Measurements from ENCODE around the gene PLEKHF1.
"Not testable (repeated sequence)": the region's sequence is repeated elsewhere in the genome, so short reads cannot be mapped to it uniquely, and the experiment has no call there.

The PLEKHF1 gene

DNA sequence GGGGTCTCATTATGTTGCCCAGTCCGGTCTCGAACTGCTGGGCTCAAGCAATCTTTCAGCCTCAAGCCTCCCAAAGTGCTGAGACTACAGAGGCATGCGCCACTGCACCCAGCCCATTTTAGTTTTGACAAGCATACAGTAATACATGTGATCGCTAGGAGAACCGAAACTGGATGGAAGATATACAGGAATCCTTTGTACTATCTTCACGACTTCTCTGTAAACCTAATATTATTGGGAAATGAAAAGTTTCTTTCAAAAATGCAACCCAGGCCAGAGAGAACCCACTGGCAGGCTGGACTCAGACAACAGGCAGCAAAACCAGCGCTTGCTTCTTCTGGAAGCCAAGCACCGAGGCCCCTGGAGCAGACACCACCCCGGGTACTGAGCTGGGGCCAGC lies 40.4 kb downstream of the PLEKHF1 start:
- no peak for DNase-seq

GRCh38 chr19:29706635-29707034 lies 41.4 kb downstream of the PLEKHF1 start:
- no peak for DNase-seq

DNA sequence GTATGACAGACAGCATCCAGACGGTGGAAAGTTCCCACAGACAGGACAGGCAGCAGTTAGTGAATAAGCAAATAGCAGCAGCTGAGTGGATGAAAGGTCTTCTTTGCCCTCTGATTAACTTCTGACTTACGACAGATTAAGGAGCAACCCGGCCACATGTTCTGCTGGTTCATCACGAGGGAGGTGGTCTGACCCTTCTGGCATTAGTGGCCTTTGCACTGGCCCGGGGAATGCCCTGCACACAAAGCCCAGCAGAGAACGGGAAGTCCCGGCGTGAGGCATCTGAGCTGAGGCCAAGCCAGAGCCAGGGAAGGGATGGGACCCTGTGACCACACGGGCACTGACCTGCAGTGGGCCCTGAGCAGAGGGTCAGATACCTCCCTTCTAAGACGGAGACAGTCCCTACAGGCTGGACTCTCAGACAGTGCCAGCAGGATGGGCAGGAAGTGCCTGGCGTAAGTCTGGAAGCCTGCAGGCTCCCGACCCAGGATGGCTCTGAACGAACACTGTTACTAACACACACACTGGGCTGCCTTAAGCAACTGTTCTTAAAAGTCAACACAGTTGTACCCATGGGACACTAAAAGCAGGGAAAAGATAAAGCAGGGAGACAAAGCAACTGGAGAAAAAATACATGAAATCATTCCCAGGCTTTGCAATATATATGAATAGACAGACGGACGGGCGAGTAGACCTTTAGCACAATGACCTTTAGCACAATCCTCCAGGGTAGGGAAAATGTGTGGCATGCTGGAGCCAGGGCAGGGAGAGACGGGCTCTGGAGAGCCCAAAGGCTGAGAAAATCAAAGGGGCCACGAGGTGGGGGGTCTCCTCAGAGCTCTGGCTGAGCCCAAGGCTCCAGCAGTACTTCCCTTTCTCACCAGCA lies 43.5 kb downstream of the PLEKHF1 start:
- DNase-seq, result no peak

GRCh38 chr19:29709440-29709798 lies 44.2 kb downstream of the PLEKHF1 start:
- DNase-seq, result not testable (repeated sequence)

DNA sequence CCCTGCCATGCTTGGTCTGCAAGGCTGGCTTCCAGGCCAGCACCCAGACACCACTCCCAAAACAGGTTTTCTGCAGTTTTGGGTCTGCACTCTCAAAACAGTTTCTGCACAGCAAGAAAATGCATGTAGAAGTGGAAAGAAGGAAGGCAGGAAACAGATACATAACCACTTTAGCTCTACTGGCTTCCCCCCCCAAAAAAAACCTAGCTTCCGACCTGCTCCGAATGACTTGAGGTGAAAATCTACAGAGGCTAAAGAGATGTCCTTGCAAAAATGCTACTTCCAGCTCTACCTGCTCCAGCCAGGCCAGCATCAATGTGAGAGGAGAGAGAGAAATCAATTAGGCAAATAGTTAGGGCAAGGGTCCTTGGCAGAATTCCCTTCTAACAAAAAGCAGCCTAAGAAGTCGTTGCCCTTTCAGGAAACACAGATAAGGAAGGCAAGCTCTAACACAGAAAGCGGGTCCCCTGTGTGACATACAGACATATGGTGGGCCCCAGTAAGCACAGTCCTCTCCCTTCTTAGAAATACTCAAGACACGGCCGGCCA lies 46.4 kb downstream of the PLEKHF1 start:
- DNase-seq, result no peak

- no peak for DNase-seq
Measured at GRCh38 chr19:29712744-29713516, 47.7 kb downstream of the PLEKHF1 start.

GRCh38 chr19:29714371-29714952 lies 49.2 kb downstream of the PLEKHF1 start:
- no peak for DNase-seq

DNA sequence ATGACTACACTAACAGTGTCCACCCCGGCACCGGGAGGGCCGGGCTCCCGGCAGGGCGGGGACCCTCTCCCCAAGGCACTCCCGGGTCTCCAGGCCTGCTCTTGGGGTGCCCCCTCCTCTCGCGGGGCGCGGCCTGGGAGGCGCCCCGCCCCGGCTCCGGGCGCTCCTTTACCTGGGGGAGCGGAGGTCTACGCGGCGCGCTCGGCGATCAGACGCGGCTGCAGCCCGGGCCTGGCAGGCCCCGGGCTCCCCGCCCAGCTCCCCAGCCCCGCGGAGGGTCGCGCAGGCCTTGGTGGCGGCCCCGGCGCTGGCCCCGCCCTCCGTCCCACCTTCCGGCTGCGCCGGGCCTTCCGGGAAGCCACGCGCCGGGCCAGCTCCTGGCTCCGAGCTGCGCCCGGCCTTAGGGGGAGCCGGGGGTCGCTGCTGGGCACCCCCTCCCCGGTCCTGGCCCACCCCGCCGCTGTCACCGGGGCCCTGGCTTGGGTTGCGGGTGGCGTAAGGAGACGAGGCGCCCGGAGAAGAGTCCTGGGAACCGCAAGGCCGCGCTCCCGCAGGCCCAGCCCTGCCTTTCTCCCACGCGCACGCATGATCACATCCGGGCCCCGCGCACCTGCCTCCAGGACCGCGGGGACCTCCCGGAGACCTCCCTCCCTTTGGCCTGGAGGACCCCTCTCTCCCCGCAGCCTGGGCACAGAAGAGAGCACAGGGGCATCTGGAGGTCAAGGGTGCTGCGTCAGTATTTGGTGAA lies 49.9 kb downstream of the PLEKHF1 start, which contains the start of gene C19orf12:
Gene C19orf12, minus strand, starts transcription at position 309 of the 748 bp plus-strand sequence. CDS start 6,848 bp downstream, outside the sequence.
- peak; percentile 76 for DNase-seq

DNA sequence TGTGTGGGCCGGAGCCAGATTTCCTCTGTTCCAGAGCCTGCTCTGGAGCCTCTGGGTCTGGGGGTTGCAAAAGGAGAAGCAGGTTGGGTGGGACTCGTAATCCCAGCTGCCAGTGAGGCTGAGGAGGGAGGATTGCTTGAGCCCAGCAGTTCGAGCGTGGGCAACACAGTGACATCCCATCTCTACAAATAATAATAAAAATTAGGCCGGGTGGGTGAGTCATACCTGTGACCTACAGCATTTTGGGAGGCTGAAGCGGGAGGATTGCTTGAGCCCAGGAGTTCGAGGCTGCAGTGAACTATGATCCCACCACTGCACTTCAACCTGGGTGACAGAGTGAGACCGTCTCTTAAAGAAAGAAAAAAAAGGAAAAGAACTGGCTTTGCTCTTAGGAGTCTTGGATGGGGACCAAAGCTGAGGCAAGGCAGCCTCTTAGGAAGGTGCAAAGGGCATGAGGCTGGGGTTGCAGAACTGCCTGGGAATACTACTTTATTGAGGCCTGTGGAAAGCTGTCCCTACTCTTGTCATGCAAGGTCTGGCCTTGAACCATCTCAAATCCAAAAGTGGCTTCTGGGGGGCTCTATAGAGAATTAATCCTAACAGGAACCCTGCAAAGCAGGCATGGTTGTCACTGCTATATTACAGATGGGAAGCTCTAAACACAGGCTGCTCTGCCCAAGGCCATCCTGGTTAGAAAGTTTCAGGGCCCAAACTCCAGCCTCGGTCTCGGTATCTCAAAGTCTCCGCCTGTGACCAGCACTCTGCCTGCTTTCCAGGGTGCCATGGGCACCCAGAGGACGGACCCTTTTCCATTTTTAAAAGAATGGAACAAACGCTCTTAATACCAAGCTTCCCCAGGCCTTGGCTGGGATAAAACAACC lies 50.7 kb downstream of the PLEKHF1 start:
- peak; percentile 17 for DNase-seq

- DNase-seq, result no peak
Measured at GRCh38 chr19:29717051-29717450, 51.8 kb downstream of the PLEKHF1 start.

GRCh38 chr19:29724102-29724641 lies 58.9 kb downstream of the PLEKHF1 start:
- DNase-seq, result peak; percentile 58

GRCh38 chr19:29724746-29725145 lies 59.5 kb downstream of the PLEKHF1 start:
- DNase-seq, result no peak
